GM21786 (cell line): Measurements from ENCODE around the gene ZBTB44.
"Not testable (repeated sequence)": the region's sequence is repeated elsewhere in the genome, so short reads cannot be mapped to it uniquely, and the experiment has no call there.

Source experiments
- ATAC-seq: cut with Tn5 transposase; IDR thresholded peaks from one replicate; pipeline ENCODE4 v1.9.1; 2021; ENCODE audit not compliant: unreplicated experiment

The ZBTB44 gene

GRCh38 chr11:130313383-130314183 is 1.1 kb downstream of the ZBTB44 start:
- ATAC-seq, result peak; percentile 19

GRCh38 chr11:130312046-130312445 is 2.7 kb downstream of the ZBTB44 start:
- ATAC-seq, result no peak

GRCh38 chr11:130310622-130311021 is 4.1 kb downstream of the ZBTB44 start:
- no peak for ATAC-seq

- ATAC-seq, result no peak
These were observed 5.8 kb downstream of the ZBTB44 start for GRCh38 chr11:130308886-130309285.

GRCh38 chr11:130308059-130308458 is 6.7 kb downstream of the ZBTB44 start:
- ATAC-seq, result no peak

- no peak for ATAC-seq
These were observed 10.1 kb downstream of the ZBTB44 start for GRCh38 chr11:130304651-130305050.

- ATAC-seq, result peak; percentile 16
These were observed 13.7 kb downstream of the ZBTB44 start for GRCh38 chr11:130301002-130301401.

- peak; percentile 69 for ATAC-seq
These were observed 14.2 kb downstream of the ZBTB44 start for GRCh38 chr11:130300567-130300966.

- ATAC-seq, result no peak
These were observed 14.7 kb downstream of the ZBTB44 start for GRCh38 chr11:130299978-130300377.

- ATAC-seq, result no peak
These were observed 19.1 kb downstream of the ZBTB44 start for GRCh38 chr11:130295657-130296056.

GRCh38 chr11:130282111-130282510 is 32.6 kb downstream of the ZBTB44 start:
- no peak for ATAC-seq

- ATAC-seq, result not testable (repeated sequence)
These were observed 33.4 kb downstream of the ZBTB44 start for GRCh38 chr11:130281341-130281740.

GRCh38 chr11:130279989-130280388 is 34.7 kb downstream of the ZBTB44 start:
- no peak for ATAC-seq

- no peak for ATAC-seq
These were observed 36.0 kb downstream of the ZBTB44 start for GRCh38 chr11:130278745-130279144.

GRCh38 chr11:130278151-130278550 is 36.6 kb downstream of the ZBTB44 start:
- ATAC-seq, result peak; percentile 94

- ATAC-seq, result no peak
These were observed 42.4 kb downstream of the ZBTB44 start for GRCh38 chr11:130272336-130272735.

GRCh38 chr11:130269326-130269943 is 45.3 kb downstream of the ZBTB44 start:
- peak; percentile 95 for ATAC-seq

- no peak for ATAC-seq
These were observed 51.4 kb downstream of the ZBTB44 start for GRCh38 chr11:130263351-130263750.

- ATAC-seq, result no peak
These were observed 52.3 kb downstream of the ZBTB44 start for GRCh38 chr11:130262424-130262823.

GRCh38 chr11:130261571-130261970 is 53.1 kb downstream of the ZBTB44 start:
- no peak for ATAC-seq

GRCh38 chr11:130260742-130261141 is 54.0 kb downstream of the ZBTB44 start:
- ATAC-seq, result no peak

- ATAC-seq, result no peak
These were observed 54.6 kb downstream of the ZBTB44 start for GRCh38 chr11:130260080-130260627.
